Measurements from ENCODE around the gene PTGIS. TPM values are rescaled to one million over a fixed set of nuclear protein-coding genes. Genes with fewer than 3 reads are reported as not detected.

PTGIS gene
- polyA plus RNA-seq, 1 donor (not counting 4 experiments of a cell fraction or from before 2014, with no cell fraction given) = not detected

DNA sequence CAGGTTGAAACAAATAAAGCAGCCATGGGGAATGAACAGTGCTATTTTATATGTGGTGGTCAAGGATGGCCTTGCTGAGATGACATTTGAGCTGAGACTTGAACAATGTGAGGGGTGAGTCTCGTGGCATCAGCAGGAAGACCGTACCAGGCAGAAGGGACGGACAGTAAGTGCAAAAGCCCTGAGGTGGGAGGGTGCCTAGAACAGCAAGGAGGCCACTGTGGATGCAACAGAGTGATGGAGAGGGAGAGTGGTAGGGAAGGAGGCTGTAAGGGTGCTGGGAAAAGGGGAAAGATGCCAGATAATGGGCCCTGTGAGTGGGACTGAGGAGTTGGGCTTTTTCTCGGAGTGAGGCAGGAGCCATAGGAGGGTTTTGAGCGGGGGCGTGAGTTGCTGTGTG lies 97.0 kb downstream of the PTGIS start:
- TF ChIP-seq EZH2 (IDR thresholded peaks at IDR 0.05; ENCODE audit: low read length) = no peak
- TF ChIP-seq, protein P1, sequence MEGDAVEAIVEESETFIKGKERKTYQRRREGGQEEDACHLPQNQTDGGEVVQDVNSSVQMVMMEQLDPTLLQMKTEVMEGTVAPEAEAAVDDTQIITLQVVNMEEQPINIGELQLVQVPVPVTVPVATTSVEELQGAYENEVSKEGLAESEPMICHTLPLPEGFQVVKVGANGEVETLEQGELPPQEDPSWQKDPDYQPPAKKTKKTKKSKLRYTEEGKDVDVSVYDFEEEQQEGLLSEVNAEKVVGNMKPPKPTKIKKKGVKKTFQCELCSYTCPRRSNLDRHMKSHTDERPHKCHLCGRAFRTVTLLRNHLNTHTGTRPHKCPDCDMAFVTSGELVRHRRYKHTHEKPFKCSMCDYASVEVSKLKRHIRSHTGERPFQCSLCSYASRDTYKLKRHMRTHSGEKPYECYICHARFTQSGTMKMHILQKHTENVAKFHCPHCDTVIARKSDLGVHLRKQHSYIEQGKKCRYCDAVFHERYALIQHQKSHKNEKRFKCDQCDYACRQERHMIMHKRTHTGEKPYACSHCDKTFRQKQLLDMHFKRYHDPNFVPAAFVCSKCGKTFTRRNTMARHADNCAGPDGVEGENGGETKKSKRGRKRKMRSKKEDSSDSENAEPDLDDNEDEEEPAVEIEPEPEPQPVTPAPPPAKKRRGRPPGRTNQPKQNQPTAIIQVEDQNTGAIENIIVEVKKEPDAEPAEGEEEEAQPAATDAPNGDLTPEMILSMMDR (optimal IDR thresholded peaks at IDR 0.05 in 1 of 3, IDR thresholded peaks at IDR 0.05 in 1 of 3, conservative IDR thresholded peaks at IDR 0.05 in 1 of 3; ENCODE audit: extremely low read depth in 1 of 3, insufficient read depth in 2 of 3, low read length in 3 of 3) = no peak
- H3K4me2 ChIP-seq (ENCODE audit: control insufficient read depth, extremely low read depth, insufficient read depth, low read depth, low read length) = no peak overlapping the region
- H3K36me3 ChIP-seq (ENCODE audit: control insufficient read depth in 2 of 2, extremely low read depth in 1 of 2, insufficient read depth in 2 of 2, low read length in 2 of 2) = no peaks in the 10 kb centered on the region
- no peaks in the 10 kb centered on the region for H4K20me1 ChIP-seq (ENCODE audit: control insufficient read depth, extremely low read depth, insufficient read depth, low read length)
- H3K27ac ChIP-seq (ENCODE audit: control insufficient read depth, insufficient read depth, low read length) = no peak overlapping the region
- no peaks in the 10 kb centered on the region for H3K9me1 ChIP-seq (ENCODE audit: control insufficient read depth, extremely low read depth, insufficient read depth, low read length)
- dilution Hi-C loops (cut with MboI; ENCODE audit: extremely low pct_ligation_motif_present, low sequenced_read_pairs) = no loop called here
- peaks cover 29% of the 10 kb centered on the region for H3K27me3 ChIP-seq (ENCODE audit: control insufficient read depth, extremely low read depth, insufficient read depth, low read length)
- no peaks in the 10 kb centered on the region for H3K79me2 ChIP-seq (ENCODE audit: control insufficient read depth, insufficient read depth, low read length)
- DNase-seq (ENCODE audit: low read depth, low spot score) (no peak), FAIRE-seq (no peak)
- H3K9ac ChIP-seq (ENCODE audit: control insufficient read depth, extremely low read depth, insufficient read depth, low read length) = no peak overlapping the region
- no peak overlapping the region for H3K4me3 ChIP-seq (ENCODE audit: control insufficient read depth in 2 of 3, extremely low read depth in 1 of 3, insufficient read depth in 2 of 3, low read depth in 1 of 3, low read length in 3 of 3)
- H3K4me1 ChIP-seq (ENCODE audit: control insufficient read depth, extremely low read depth, insufficient read depth, low read length) = no peaks in the 10 kb centered on the region
- H2AFZ ChIP-seq (ENCODE audit: control insufficient read depth, low read length) = no peak overlapping the region
- H3K9me3 ChIP-seq (ENCODE audit: control insufficient read depth, low read depth, low read length) = no peaks in the 10 kb centered on the region

- H3K9me3 ChIP-seq (ENCODE audit: control insufficient read depth, low read depth, low read length) = no peaks in the 10 kb centered on the region
- DNase-seq (ENCODE audit: low read depth, low spot score) (no peak), FAIRE-seq (no peak)
- H3K9ac ChIP-seq (ENCODE audit: control insufficient read depth, extremely low read depth, insufficient read depth, low read length) = no peak overlapping the region
- no peak overlapping the region for H3K4me2 ChIP-seq (ENCODE audit: control insufficient read depth, extremely low read depth, insufficient read depth, low read depth, low read length)
- H3K36me3 ChIP-seq (ENCODE audit: control insufficient read depth in 2 of 2, extremely low read depth in 1 of 2, insufficient read depth in 2 of 2, low read length in 2 of 2) = no peaks in the 10 kb centered on the region
- H3K27ac ChIP-seq (ENCODE audit: control insufficient read depth, insufficient read depth, low read length) = no peak overlapping the region
- dilution Hi-C loops (cut with MboI; ENCODE audit: extremely low pct_ligation_motif_present, low sequenced_read_pairs) = no loop called here
- no peaks in the 10 kb centered on the region for H3K9me1 ChIP-seq (ENCODE audit: control insufficient read depth, extremely low read depth, insufficient read depth, low read length)
- no peak for TF ChIP-seq EZH2 (IDR thresholded peaks at IDR 0.05; ENCODE audit: low read length)
- TF ChIP-seq, protein P1 (optimal IDR thresholded peaks at IDR 0.05 in 1 of 3, IDR thresholded peaks at IDR 0.05 in 1 of 3, conservative IDR thresholded peaks at IDR 0.05 in 1 of 3; ENCODE audit: extremely low read depth in 1 of 3, insufficient read depth in 2 of 3, low read length in 3 of 3) = no peak
- no peaks in the 10 kb centered on the region for H4K20me1 ChIP-seq (ENCODE audit: control insufficient read depth, extremely low read depth, insufficient read depth, low read length)
- peaks cover 26% of the 10 kb centered on the region for H3K27me3 ChIP-seq (ENCODE audit: control insufficient read depth, extremely low read depth, insufficient read depth, low read length)
- H2AFZ ChIP-seq (ENCODE audit: control insufficient read depth, low read length) = no peak overlapping the region
- no peak overlapping the region for H3K4me3 ChIP-seq (ENCODE audit: control insufficient read depth in 2 of 3, extremely low read depth in 1 of 3, insufficient read depth in 2 of 3, low read depth in 1 of 3, low read length in 3 of 3)
- no peaks in the 10 kb centered on the region for H3K4me1 ChIP-seq (ENCODE audit: control insufficient read depth, extremely low read depth, insufficient read depth, low read length)
- no peaks in the 10 kb centered on the region for H3K79me2 ChIP-seq (ENCODE audit: control insufficient read depth, insufficient read depth, low read length)
Measured at GRCh38 chr20:49469060-49469459, 98.9 kb downstream of the PTGIS start.

Data from keratinocyte (primary cell).